A549 (cell line): ENCODE data around the gene CNTNAP5. TPM values are rescaled to one million over a fixed set of nuclear protein-coding genes. Genes with fewer than 3 reads are reported as not detected.

Experiments
- ATAC-seq, 2 experiments: fragments of 200-7000 bp in 1 of 2; fragments of >200 bp in 1 of 2; cut with Nextera tagmentation in 1 of 2; cut with Tn5 transposase in 1 of 2; 3 replicates each; pipeline versions ENCODE4 v1.8.0 to v1.9.1; 2018 to 2020; ENCODE audit warnings: mild to moderate bottlenecking in 1 of 2, moderate library complexity in 1 of 2
- CTCF ChIA-PET: fragments of 300-600 bp; sonication (Branson Sonifier 250); formaldehyde crosslinking; extraction: SDS; loops from one replicate; lab custom pipeline; 2021; ENCODE audit warnings: antibody characterized with exemption, inconsistent platforms; lab: Yijun Ruan, JAX
- POLR2A ChIA-PET: fragments of 350-600 bp; formaldehyde crosslinking; extraction: SDS; loops from one replicate; lab custom pipeline; 2021; ENCODE audit warnings: antibody characterized with exemption, inconsistent platforms; lab: Yijun Ruan, JAX
- DNase-seq, 2 experiments: peaks; one replicate each; pipeline versions ENCODE4 v3.0.0 to v3.0.0-alpha.2; 2011 to 2016; ENCODE audit warnings: low read depth in 1 of 2, low spot score in 1 of 2
- FAIRE-seq: peaks from 2 replicates; lab custom pipeline; 2011; peaks lifted over from hg19 to GRCh38; lab: Jason Lieb, UNC
- H3K27ac ChIP-seq, 2 experiments: fragments of >200 bp; sonication (Bioruptor Twin); formaldehyde crosslinking; 3 replicates each; pipeline ENCODE4 v1.5.1; 2016 to 2017
- H3K4me1 ChIP-seq: fragments of >200 bp; sonication (Bioruptor Twin); formaldehyde crosslinking; 3 replicates; pipeline ENCODE4 v1.6.1; 2016
- H3K4me2 ChIP-seq: fragments of >200 bp; sonication (Bioruptor Twin); formaldehyde crosslinking; 3 replicates; pipeline ENCODE4 v1.6.1; 2016
- H3K4me3 ChIP-seq: fragments of >200 bp; sonication (Bioruptor Twin); formaldehyde crosslinking; 3 replicates; pipeline ENCODE4 v1.5.1; 2016
- H3K9me3 ChIP-seq: fragments of >200 bp; sonication (Bioruptor Twin); formaldehyde crosslinking; 3 replicates; pipeline ENCODE4 v1.6.1; 2016
- CHD4 ChIP-seq: fragments of 200-600 bp; sonication (generic); IDR thresholded peaks from 2 replicates; pipeline ENCODE4 v1.6.1; 2016; ENCODE audit warnings: antibody characterized with exemption, mild to moderate bottlenecking, borderline replicate concordance
- EHF ChIP-seq: fragments of 250-450 bp; sonication (Bioruptor Pico); IDR thresholded peaks from 2 replicates; pipeline ENCODE4 v1.5.0; 2020; ENCODE audit warnings: mild to moderate bottlenecking
- KDM5A ChIP-seq: fragments of 200-600 bp; sonication (generic); IDR thresholded peaks from 2 replicates; pipeline ENCODE4 v1.6.1; 2016; ENCODE audit warnings: antibody characterized with exemption, mild to moderate bottlenecking
- MAZ ChIP-seq: fragments of 150-350 bp; IDR thresholded peaks from 2 replicates; pipeline ENCODE4 v1.6.1; 2014; ENCODE audit warnings: antibody characterized with exemption, low read depth, low read length, borderline replicate concordance
- NPAS2 ChIP-seq: fragments of 250-450 bp; sonication (Bioruptor Pico); IDR thresholded peaks from 2 replicates; pipeline ENCODE4 v1.8.0; 2022; ENCODE audit warnings: mild to moderate bottlenecking, moderate library complexity, borderline replicate concordance
- NR3C1 ChIP-seq: fragments of >200 bp; sonication (Bioruptor Twin); formaldehyde crosslinking; IDR thresholded peaks from 3 replicates; pipeline ENCODE4 v1.6.1; 2017
- POLR2A ChIP-seq: IDR thresholded peaks from 2 replicates; pipeline ENCODE4 v1.6.1; 2012; ENCODE audit warnings: mild to moderate bottlenecking, low read length
- POLR2AphosphoS2 ChIP-seq: conservative IDR thresholded peaks from 2 replicates; pipeline ENCODE4 v1.6.1; 2012; ENCODE audit warnings: low read length, improper control_type of control experiment, inconsistent platforms
- RCOR1 ChIP-seq: fragments of 150-350 bp; IDR thresholded peaks from 2 replicates; pipeline ENCODE4 v1.6.1; 2014; ENCODE audit warnings: antibody characterized with exemption, low read length, low read depth
- RFX5 ChIP-seq: fragments of 450-650 bp; IDR thresholded peaks from 2 replicates; pipeline ENCODE4 v1.7.1; 2014; ENCODE audit warnings: antibody characterized with exemption, mild to moderate bottlenecking, moderate library complexity
- RNF2 ChIP-seq: fragments of 200-600 bp; sonication (generic); IDR thresholded peaks from 2 replicates; pipeline ENCODE4 v1.6.1; 2016; ENCODE audit warnings: low read depth, mild to moderate bottlenecking, antibody characterized with exemption, moderate library complexity, borderline replicate concordance
- SREBF2 ChIP-seq: fragments of 450-650 bp; IDR thresholded peaks from 2 replicates; pipeline ENCODE4 v1.6.1; 2014; ENCODE audit warnings: mild to moderate bottlenecking, moderate library complexity
- TFCP2L1 ChIP-seq: fragments of 250-450 bp; sonication (Bioruptor Pico); IDR thresholded peaks from 2 replicates; pipeline ENCODE4 v1.5.0; 2021; ENCODE audit warnings: mild to moderate bottlenecking
- ZNF302 ChIP-seq: fragments of 250-450 bp; sonication (Bioruptor Pico); IDR thresholded peaks from 2 replicates; pipeline ENCODE4 v1.9.0; 2021; ENCODE audit warnings: inconsistent platforms, mild to moderate bottlenecking, moderate library complexity
- WGBS: methylation state at CpG from one replicate; pipeline ENCODE4 v1.1.6; 2017; ENCODE audit errors: missing lambda C conversion rate; 5-methylcytosine and 5-hydroxymethylcytosine counted together
- polyA plus RNA-seq, 4 experiments: library from polyadenylated mRNA; depleted of rRNA in 3 of 4; stranded (reverse); fragments of >200 nt; fragmentation: RNase III in 1 of 4; extraction: RNeasy Plus Mini Kit Qiagen cat#74134 plus additional on column Dnase treatment in 1 of 4; gene quantifications; 2 replicates in 3 of 4; 3 replicates in 1 of 4; pipeline ENCODE4 v1.2.3, GENCODE V29; 2011 to 2017
- TF ChIP-seq, protein P1 (sequence below): fragments of >200 bp; sonication (Bioruptor Twin); formaldehyde crosslinking; IDR thresholded peaks from 3 replicates; pipeline ENCODE4 v1.5.1; 2016
- TF ChIP-seq, protein P2 (sequence below): fragments of 250-450 bp; sonication (Bioruptor Pico); IDR thresholded peaks from 2 replicates; pipeline ENCODE4 v1.5.0; 2021; ENCODE audit warnings: mild to moderate bottlenecking, moderate library complexity, borderline replicate concordance
- TF ChIP-seq, protein P3 (sequence below): fragments of 450-650 bp; IDR thresholded peaks from 2 replicates; pipeline ENCODE4 v1.6.1; 2014; ENCODE audit warnings: antibody characterized with exemption
- TF ChIP-seq, protein P4 (sequence below): fragments of 200-600 bp; sonication (generic); IDR thresholded peaks from 2 replicates; pipeline ENCODE4 v1.6.1; 2016; ENCODE audit warnings: antibody characterized with exemption, mild to moderate bottlenecking, moderate library complexity
- TF ChIP-seq, protein P5 (sequence below): fragments of >200 bp; sonication (Bioruptor Twin); formaldehyde crosslinking; IDR thresholded peaks from 2 replicates; pipeline ENCODE4 v1.6.1; 2016

Gene CNTNAP5
- polyA plus RNA-seq, 2 of the 4 experiments (the other 2 are of a cell fraction), result not detected

DNA sequence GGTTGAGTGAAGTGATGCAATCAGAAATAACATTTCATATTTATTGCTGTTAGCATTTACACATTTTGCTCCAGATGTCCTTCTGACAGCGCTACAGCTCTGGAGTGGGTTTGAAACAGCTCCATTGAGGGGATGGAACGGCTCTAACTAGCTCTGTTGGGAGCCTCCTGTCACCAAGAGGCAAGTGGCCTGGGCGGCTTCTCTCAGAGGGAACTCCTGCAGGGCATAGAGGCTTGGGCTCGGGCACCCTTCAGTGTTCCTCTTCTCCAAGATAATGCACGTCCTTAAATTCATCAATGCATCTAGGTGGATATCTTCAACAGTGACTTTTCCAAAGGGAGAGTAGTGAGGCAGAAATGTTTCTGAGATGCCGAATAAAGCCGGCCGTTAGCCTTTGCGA lies 122.5 kb downstream of the CNTNAP5 start (continued):
- TF ChIP-seq RFX5, result no peak
- TF ChIP-seq, protein P1, sequence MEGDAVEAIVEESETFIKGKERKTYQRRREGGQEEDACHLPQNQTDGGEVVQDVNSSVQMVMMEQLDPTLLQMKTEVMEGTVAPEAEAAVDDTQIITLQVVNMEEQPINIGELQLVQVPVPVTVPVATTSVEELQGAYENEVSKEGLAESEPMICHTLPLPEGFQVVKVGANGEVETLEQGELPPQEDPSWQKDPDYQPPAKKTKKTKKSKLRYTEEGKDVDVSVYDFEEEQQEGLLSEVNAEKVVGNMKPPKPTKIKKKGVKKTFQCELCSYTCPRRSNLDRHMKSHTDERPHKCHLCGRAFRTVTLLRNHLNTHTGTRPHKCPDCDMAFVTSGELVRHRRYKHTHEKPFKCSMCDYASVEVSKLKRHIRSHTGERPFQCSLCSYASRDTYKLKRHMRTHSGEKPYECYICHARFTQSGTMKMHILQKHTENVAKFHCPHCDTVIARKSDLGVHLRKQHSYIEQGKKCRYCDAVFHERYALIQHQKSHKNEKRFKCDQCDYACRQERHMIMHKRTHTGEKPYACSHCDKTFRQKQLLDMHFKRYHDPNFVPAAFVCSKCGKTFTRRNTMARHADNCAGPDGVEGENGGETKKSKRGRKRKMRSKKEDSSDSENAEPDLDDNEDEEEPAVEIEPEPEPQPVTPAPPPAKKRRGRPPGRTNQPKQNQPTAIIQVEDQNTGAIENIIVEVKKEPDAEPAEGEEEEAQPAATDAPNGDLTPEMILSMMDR, result no peak

DNA sequence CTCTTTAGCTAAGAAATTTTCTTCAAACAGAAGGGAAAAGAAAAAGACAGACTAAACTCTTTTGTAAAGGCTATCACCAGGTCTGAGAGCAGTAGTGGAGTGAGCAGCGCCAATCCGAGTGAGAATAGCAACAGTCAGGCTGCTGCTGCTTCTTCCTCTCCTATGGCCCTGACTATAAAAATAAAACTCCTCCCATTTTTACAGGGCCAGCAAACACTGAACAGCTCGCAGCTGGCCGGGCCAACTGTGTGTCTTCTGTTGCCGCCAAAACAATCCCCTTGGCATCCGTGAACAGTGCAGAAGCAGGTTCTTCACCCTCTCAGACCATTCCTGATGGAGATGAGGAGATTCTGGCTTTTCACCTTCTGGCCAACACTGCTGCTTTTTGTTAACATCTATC lies 124.5 kb downstream of the CNTNAP5 start:
- no peaks in the 10 kb centered on the region for H3K4me1 ChIP-seq
- FAIRE-seq (no peak), ATAC-seq (no peak)
- TF ChIP-seq, protein P2, sequence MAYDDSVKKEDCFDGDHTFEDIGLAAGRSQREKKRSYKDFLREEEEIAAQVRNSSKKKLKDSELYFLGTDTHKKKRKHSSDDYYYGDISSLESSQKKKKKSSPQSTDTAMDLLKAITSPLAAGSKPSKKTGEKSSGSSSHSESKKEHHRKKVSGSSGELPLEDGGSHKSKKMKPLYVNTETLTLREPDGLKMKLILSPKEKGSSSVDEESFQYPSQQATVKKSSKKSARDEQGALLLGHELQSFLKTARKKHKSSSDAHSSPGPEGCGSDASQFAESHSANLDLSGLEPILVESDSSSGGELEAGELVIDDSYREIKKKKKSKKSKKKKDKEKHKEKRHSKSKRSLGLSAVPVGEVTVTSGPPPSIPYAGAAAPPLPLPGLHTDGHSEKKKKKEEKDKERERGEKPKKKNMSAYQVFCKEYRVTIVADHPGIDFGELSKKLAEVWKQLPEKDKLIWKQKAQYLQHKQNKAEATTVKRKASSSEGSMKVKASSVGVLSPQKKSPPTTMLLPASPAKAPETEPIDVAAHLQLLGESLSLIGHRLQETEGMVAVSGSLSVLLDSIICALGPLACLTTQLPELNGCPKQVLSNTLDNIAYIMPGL, result no peak
- TF ChIP-seq, protein P3, sequence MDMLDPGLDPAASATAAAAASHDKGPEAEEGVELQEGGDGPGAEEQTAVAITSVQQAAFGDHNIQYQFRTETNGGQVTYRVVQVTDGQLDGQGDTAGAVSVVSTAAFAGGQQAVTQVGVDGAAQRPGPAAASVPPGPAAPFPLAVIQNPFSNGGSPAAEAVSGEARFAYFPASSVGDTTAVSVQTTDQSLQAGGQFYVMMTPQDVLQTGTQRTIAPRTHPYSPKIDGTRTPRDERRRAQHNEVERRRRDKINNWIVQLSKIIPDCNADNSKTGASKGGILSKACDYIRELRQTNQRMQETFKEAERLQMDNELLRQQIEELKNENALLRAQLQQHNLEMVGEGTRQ, result no peak
- TF ChIP-seq TFCP2L1 (CRISPR knock-in tag), result no peak
- TF ChIP-seq, protein P1, result no peak
- no peak for TF ChIP-seq KDM5A
- no peak for TF ChIP-seq ZNF302 (CRISPR knock-in tag)
- TF ChIP-seq, all 56 proteins: peak for 0
- H3K4me2 ChIP-seq, result no peak overlapping the region
- 10% methylated on average over 6 of the region's 6 CpGs for WGBS
- ChIA-PET POLR2A (no interaction called here), CTCF (interaction anchor here (0.6 kb wide), 1 partner anchor 1841 kb away, joined by 3 read pairs; no protein-coding TSS in a partner anchor)
- H3K27ac ChIP-seq, result no peak overlapping the region
- H3K9me3 ChIP-seq, result no peaks in the 10 kb centered on the region
- no peak overlapping the region for H3K4me3 ChIP-seq
- DNase-seq, result no peak

DNA sequence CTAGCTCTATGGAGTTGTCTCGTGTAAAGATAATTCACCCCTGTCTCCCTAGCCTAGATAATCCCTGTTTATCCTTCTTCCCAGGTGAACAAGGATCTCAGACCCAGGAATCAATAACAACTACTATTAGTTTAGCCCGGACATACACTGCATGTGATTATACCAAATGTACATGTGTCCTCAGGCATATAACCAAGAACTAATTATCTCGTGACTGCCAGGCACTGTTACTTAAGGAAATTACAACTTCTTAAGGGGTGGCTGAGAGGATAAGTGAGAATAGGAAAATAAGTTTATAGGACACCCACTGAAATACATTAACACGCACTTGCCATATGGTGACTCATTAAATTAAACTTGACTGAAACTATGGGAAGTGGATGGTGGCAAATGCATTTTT lies 126.6 kb downstream of the CNTNAP5 start:
- no peak for TF ChIP-seq POLR2AphosphoS2
- no peak for TF ChIP-seq POLR2A
- TF ChIP-seq, protein P1, result no peak
- TF ChIP-seq MAZ, result no peak
- no peak for TF ChIP-seq RCOR1
- no peak for TF ChIP-seq SREBF2
- TF ChIP-seq NR3C1, result no peak
- no peak for TF ChIP-seq KDM5A
- no peak for TF ChIP-seq RNF2
- TF ChIP-seq, protein P4, sequence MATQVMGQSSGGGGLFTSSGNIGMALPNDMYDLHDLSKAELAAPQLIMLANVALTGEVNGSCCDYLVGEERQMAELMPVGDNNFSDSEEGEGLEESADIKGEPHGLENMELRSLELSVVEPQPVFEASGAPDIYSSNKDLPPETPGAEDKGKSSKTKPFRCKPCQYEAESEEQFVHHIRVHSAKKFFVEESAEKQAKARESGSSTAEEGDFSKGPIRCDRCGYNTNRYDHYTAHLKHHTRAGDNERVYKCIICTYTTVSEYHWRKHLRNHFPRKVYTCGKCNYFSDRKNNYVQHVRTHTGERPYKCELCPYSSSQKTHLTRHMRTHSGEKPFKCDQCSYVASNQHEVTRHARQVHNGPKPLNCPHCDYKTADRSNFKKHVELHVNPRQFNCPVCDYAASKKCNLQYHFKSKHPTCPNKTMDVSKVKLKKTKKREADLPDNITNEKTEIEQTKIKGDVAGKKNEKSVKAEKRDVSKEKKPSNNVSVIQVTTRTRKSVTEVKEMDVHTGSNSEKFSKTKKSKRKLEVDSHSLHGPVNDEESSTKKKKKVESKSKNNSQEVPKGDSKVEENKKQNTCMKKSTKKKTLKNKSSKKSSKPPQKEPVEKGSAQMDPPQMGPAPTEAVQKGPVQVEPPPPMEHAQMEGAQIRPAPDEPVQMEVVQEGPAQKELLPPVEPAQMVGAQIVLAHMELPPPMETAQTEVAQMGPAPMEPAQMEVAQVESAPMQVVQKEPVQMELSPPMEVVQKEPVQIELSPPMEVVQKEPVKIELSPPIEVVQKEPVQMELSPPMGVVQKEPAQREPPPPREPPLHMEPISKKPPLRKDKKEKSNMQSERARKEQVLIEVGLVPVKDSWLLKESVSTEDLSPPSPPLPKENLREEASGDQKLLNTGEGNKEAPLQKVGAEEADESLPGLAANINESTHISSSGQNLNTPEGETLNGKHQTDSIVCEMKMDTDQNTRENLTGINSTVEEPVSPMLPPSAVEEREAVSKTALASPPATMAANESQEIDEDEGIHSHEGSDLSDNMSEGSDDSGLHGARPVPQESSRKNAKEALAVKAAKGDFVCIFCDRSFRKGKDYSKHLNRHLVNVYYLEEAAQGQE, result no peak
- TF ChIP-seq, protein P5, sequence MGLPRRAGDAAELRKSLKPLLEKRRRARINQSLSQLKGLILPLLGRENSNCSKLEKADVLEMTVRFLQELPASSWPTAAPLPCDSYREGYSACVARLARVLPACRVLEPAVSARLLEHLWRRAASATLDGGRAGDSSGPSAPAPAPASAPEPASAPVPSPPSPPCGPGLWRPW, result no peak
- TF ChIP-seq NPAS2 (CRISPR knock-in tag), result no peak
- TF ChIP-seq EHF (CRISPR knock-in tag), result no peak
- TF ChIP-seq CHD4, result no peak
- DNase-seq (no peak), ATAC-seq (no peak), FAIRE-seq (no peak)
- Histone ChIP-seq H3K4me1 (no peaks in the 10 kb centered on the region), H3K4me2 (no peak overlapping the region), H3K9me3 (no peaks in the 10 kb centered on the region; the same call in 2 of the 3 replicates), H3K27ac (no peak overlapping the region), H3K4me3 (no peak overlapping the region)
- ChIA-PET POLR2A (no interaction called here), CTCF (no interaction called here)
- WGBS, result 5% methylated on average over 4 of the region's 4 CpGs
